ENCODE data around the gene GTSF1L. TPM values are rescaled to one million over a fixed set of nuclear protein-coding genes. Genes with fewer than 3 reads are reported as not detected.

GTSF1L gene
- total RNA-seq, 3 donors from 2014 or later = not detected

DNA sequence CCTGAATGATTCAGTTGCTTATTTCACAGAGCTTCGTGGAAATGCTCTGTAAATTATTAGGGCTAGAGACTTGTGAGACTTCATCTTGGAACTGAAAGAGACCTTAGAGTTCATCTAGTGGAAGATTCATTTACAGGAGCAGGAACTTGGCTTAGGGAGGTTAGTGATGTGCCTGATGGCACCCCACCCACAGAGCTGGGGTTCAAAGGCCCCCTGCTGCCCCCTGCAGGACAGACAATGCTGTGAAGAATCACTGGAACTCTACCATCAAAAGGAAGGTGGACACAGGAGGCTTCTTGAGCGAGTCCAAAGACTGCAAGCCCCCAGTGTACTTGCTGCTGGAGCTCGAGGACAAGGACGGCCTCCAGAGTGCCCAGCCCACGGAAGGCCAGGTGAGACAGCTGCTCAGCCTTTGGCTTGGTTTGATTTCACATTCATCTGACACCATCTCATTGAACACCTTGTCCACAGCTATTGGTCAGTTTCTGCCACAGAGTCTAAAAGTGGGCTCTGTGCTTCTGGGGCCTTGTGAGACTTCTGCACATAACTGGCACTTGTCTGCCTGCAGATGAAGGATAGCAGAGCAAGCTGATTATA, 34.8 kb downstream of the GTSF1L start:
- H3K4me1 ChIP-seq = no peaks in the 10 kb centered on the region
- no peak for TF ChIP-seq POLR2AphosphoS5 (IDR thresholded peaks at IDR 0.05)
- TF ChIP-seq POLR2A (IDR thresholded peaks at IDR 0.05) = no peak
- TF ChIP-seq, protein P1, sequence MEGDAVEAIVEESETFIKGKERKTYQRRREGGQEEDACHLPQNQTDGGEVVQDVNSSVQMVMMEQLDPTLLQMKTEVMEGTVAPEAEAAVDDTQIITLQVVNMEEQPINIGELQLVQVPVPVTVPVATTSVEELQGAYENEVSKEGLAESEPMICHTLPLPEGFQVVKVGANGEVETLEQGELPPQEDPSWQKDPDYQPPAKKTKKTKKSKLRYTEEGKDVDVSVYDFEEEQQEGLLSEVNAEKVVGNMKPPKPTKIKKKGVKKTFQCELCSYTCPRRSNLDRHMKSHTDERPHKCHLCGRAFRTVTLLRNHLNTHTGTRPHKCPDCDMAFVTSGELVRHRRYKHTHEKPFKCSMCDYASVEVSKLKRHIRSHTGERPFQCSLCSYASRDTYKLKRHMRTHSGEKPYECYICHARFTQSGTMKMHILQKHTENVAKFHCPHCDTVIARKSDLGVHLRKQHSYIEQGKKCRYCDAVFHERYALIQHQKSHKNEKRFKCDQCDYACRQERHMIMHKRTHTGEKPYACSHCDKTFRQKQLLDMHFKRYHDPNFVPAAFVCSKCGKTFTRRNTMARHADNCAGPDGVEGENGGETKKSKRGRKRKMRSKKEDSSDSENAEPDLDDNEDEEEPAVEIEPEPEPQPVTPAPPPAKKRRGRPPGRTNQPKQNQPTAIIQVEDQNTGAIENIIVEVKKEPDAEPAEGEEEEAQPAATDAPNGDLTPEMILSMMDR (IDR thresholded peaks at IDR 0.05) = no peak
- no peak for DNase-seq (ENCODE audit: low spot score in 2 of 2)
- no peak overlapping the region for H3K27ac ChIP-seq
- no peak overlapping the region for H3K4me3 ChIP-seq
- H3K27me3 ChIP-seq = no peaks in the 10 kb centered on the region
- intact Hi-C loops (cut with DNase I; ENCODE audit: low total_unique reads) = no loop called here
- H3K36me3 ChIP-seq = no peaks in the 10 kb centered on the region
- H3K9me3 ChIP-seq = no peaks in the 10 kb centered on the region

GRCh38 chr20:43690943-43691598, 35.7 kb downstream of the GTSF1L start:
- no peaks in the 10 kb centered on the region for H3K9me3 ChIP-seq
- TF ChIP-seq POLR2A (IDR thresholded peaks at IDR 0.05) (no peak), POLR2AphosphoS5 (IDR thresholded peaks at IDR 0.05) (no peak)
- TF ChIP-seq, protein P1 (IDR thresholded peaks at IDR 0.05) = no peak
- no peaks in the 10 kb centered on the region for H3K27me3 ChIP-seq
- H3K36me3 ChIP-seq = no peaks in the 10 kb centered on the region
- no peaks in the 10 kb centered on the region for H3K4me1 ChIP-seq
- H3K4me3 ChIP-seq = no peak overlapping the region
- no peak for DNase-seq (ENCODE audit: low spot score in 2 of 2)
- no peak overlapping the region for H3K27ac ChIP-seq
- intact Hi-C loops (cut with DNase I; ENCODE audit: low total_unique reads) = no loop called here

- Histone ChIP-seq H3K36me3 (no peaks in the 10 kb centered on the region), H3K4me3 (no peak overlapping the region), H3K4me1 (no peaks in the 10 kb centered on the region), H3K27me3 (no peaks in the 10 kb centered on the region), H3K27ac (no peak overlapping the region), H3K9me3 (no peaks in the 10 kb centered on the region)
- no peak for DNase-seq (ENCODE audit: low spot score in 2 of 2)
- intact Hi-C loops (cut with DNase I; ENCODE audit: low total_unique reads) = no loop called here
- TF ChIP-seq POLR2AphosphoS5 (IDR thresholded peaks at IDR 0.05) = no peak
- TF ChIP-seq, protein P1 (IDR thresholded peaks at IDR 0.05) = no peak
Measured at GRCh38 chr20:43689165-43689564, 37.6 kb downstream of the GTSF1L start.

DNA sequence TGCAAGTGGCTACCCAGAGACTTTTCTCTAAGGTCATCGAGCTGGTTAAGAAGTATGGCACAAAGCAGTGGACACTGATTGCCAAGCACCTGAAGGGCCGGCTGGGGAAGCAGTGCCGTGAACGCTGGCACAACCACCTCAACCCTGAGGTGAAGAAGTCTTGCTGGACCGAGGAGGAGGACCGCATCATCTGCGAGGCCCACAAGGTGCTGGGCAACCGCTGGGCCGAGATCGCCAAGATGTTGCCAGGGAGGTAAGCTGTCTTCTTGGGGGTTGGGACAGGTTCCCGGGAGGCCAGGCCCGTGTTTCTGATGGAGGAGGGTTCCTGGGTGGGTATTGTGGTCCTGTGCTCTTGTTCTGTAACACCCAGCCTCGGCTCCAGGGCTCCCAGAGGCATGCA, 40.0 kb downstream of the GTSF1L start:
- Histone ChIP-seq H3K27me3 (no peaks in the 10 kb centered on the region), H3K4me3 (no peak overlapping the region), H3K4me1 (no peaks in the 10 kb centered on the region), H3K36me3 (no peaks in the 10 kb centered on the region), H3K9me3 (no peaks in the 10 kb centered on the region), H3K27ac (no peak overlapping the region)
- TF ChIP-seq POLR2AphosphoS5 (IDR thresholded peaks at IDR 0.05) = no peak
- TF ChIP-seq, protein P1 (IDR thresholded peaks at IDR 0.05) = no peak
- TF ChIP-seq POLR2A (IDR thresholded peaks at IDR 0.05) = no peak
- intact Hi-C loops (cut with DNase I; ENCODE audit: low total_unique reads) = no loop called here
- no peak for DNase-seq (ENCODE audit: low spot score in 2 of 2)

DNA sequence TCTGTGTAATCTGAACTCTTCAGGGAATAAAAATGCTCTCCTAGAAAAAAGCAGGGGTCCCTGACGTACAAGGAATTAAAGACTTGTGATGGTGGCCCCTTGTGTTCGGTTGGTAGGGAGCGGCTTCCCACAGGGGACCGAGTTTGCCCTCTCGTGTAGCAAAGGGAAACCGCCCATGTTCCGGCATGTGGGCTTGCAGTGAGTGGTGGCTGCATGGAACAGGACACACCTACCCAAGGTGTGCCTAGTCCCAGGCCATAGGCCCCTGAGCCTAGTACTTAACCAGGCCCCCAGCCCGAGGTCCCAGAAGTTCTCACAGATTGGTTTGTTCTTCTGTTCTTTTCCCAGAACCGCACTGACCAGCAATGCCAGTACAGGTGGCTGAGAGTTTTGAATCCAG, 44.4 kb downstream of the GTSF1L start:
- intact Hi-C loops (cut with DNase I; ENCODE audit: low total_unique reads) = no loop called here
- DNase-seq (ENCODE audit: low spot score in 2 of 2) = no peak
- no peak overlapping the region for H3K27ac ChIP-seq

More for the DNA sequence above, 44.4 kb downstream of the GTSF1L start:
- Histone ChIP-seq H3K36me3 (no peaks in the 10 kb centered on the region), H3K4me1 (no peaks in the 10 kb centered on the region), H3K27me3 (no peaks in the 10 kb centered on the region), H3K9me3 (no peaks in the 10 kb centered on the region), H3K4me3 (no peak overlapping the region)
- TF ChIP-seq, protein P1 (IDR thresholded peaks at IDR 0.05) = no peak
- TF ChIP-seq POLR2A (IDR thresholded peaks at IDR 0.05) (no peak), POLR2AphosphoS5 (IDR thresholded peaks at IDR 0.05) (no peak)

Measured in breast epithelium (tissue), 4 donors.